HepG2 (cell line): ENCODE measurements around the gene THBS1. TPM values are rescaled to one million over a fixed set of nuclear protein-coding genes. Genes with fewer than 3 reads are reported as not detected.
A peak's percentile ranks its signal among the peaks of the same experiment; 100 is the strongest.

Experiments
- ARNTL ChIP-seq: sonication (generic); formaldehyde crosslinking; IDR thresholded peaks from 2 replicates; pipeline ENCODE4 v1.4.0; 2020; ENCODE audit warnings: mild to moderate bottlenecking, missing genetic modification reagents
- BCL3 ChIP-seq: sonication (generic); formaldehyde crosslinking; IDR thresholded peaks from 2 replicates; pipeline ENCODE4 v1.5.1; 2020; ENCODE audit warnings: mild to moderate bottlenecking, missing genetic modification reagents, moderate library complexity
- EP300 ChIP-seq, 3 experiments: sonication (generic) in 1 of 3; formaldehyde crosslinking in 1 of 3; IDR thresholded peaks; 2 replicates each; pipeline versions ENCODE4 v1.5.1 to v1.6.1; 2011 to 2020; ENCODE audit warnings: low read depth in 2 of 3, low read length in 2 of 3, borderline replicate concordance in 1 of 3, improper control_type of control experiment in 1 of 3, mild to moderate bottlenecking in 1 of 3, missing genetic modification reagents in 1 of 3, moderate library complexity in 1 of 3
- IRF2 ChIP-seq: IDR thresholded peaks from 2 replicates; pipeline ENCODE4 v1.6.1; 2018; ENCODE audit warnings: missing genetic modification reagents, missing compliant biosample characterization
- MIER3 ChIP-seq: IDR thresholded peaks from 2 replicates; pipeline ENCODE4 v1.6.1; 2016; ENCODE audit warnings: missing compliant biosample characterization, borderline replicate concordance
- NPAS2 ChIP-seq: sonication (generic); formaldehyde crosslinking; IDR thresholded peaks from 2 replicates; pipeline ENCODE4 v1.8.0; 2022; ENCODE audit warnings: mild to moderate bottlenecking, missing genetic modification reagents, borderline replicate concordance
- PHF8 ChIP-seq: sonication (generic); formaldehyde crosslinking; IDR thresholded peaks from 2 replicates; pipeline ENCODE4 v1.5.0; 2020; ENCODE audit warnings: missing genetic modification reagents
- REST ChIP-seq, 2 experiments: IDR thresholded peaks; 2 replicates each; pipeline ENCODE4 v1.6.1; 2011 to 2012; ENCODE audit warnings: low read length in 2 of 2, borderline replicate concordance in 1 of 2, low read depth in 1 of 2, mild to moderate bottlenecking in 1 of 2, moderate library complexity in 1 of 2
- STAT6 ChIP-seq: sonication (generic); formaldehyde crosslinking; IDR thresholded peaks from 2 replicates; pipeline ENCODE4 v1.4.0; 2020; ENCODE audit warnings: missing genetic modification reagents, mild to moderate bottlenecking, borderline replicate concordance
- TEAD3 ChIP-seq: optimal IDR thresholded peaks from 2 replicates; pipeline ENCODE3; 2016; ENCODE audit warnings: borderline replicate concordance
- YEATS4 ChIP-seq: sonication (generic); formaldehyde crosslinking; IDR thresholded peaks from 2 replicates; pipeline ENCODE4 v1.4.0; 2020; ENCODE audit warnings: missing genetic modification reagents, borderline replicate concordance
- ZMYM2 ChIP-seq: sonication (generic); formaldehyde crosslinking; IDR thresholded peaks from 2 replicates; pipeline ENCODE4 v1.8.0; 2022; ENCODE audit warnings: mild to moderate bottlenecking, missing genetic modification reagents
- ZNF451 ChIP-seq: sonication (generic); formaldehyde crosslinking; IDR thresholded peaks from 2 replicates; pipeline ENCODE4 v1.5.0; 2020; ENCODE audit warnings: mild to moderate bottlenecking, missing genetic modification reagents
- ZNF512 ChIP-seq: sonication (generic); formaldehyde crosslinking; IDR thresholded peaks from 2 replicates; pipeline ENCODE4 v1.4.0; 2020; ENCODE audit warnings: mild to moderate bottlenecking, missing genetic modification reagents
- ZSCAN12 ChIP-seq: sonication (generic); formaldehyde crosslinking; IDR thresholded peaks from 2 replicates; pipeline ENCODE4 v1.9.0; 2021; ENCODE audit warnings: mild to moderate bottlenecking, missing genetic modification reagents
- polyA plus RNA-seq, 8 experiments: library from polyadenylated mRNA; depleted of rRNA in 3 of 8; stranded (reverse) in 7 of 8; unstranded in 1 of 8; fragments of >200 nt; fragmentation: Illumina TruSeq in 4 of 8; extraction: Trizol in 4 of 8; gene quantifications; 2 replicates each; pipeline versions ENCODE4 v1.2.1 to v1.2.3, GENCODE V29; 2011 to 2016; ENCODE audit warnings: low read depth in 4 of 8, missing spikeins in 1 of 8, mixed read lengths in 1 of 8; ENCODE audit not compliant: insufficient read depth in 1 of 8
- total RNA-seq, 5 experiments: library from RNA; depleted of rRNA; stranded (reverse); fragments of >200 nt; fragmentation: Illumina TruSeq; extraction: Trizol; gene quantifications; 2 replicates each; pipeline ENCODE4 v1.2.3, GENCODE V29; 2016; ENCODE audit warnings: low read depth in 1 of 5
- TF ChIP-seq, protein P1 (sequence below): sonication (generic); formaldehyde crosslinking; IDR thresholded peaks from 2 replicates; pipeline ENCODE4 v1.5.0; 2020; ENCODE audit warnings: missing genetic modification reagents
- TF ChIP-seq, protein P2 (sequence below): IDR thresholded peaks from 2 replicates; pipeline ENCODE4 v1.6.1; 2016

THBS1 gene
- total and polyA plus RNA-seq, 2 of the 13 experiments (the other 11 are each of a cell fraction or from before 2014, with no cell fraction given): 54.7 to 67.1 TPM

GRCh38 chr15:39624806-39625205 lies 43.9 kb downstream of the THBS1 start (continued):
- no peak for TF ChIP-seq REST (IDR thresholded peaks at IDR 0.05; ENCODE audit: borderline replicate concordance in 1 of 2, low read depth in 1 of 2, low read length in 2 of 2)
- TF ChIP-seq TEAD3 (CRISPR knock-in tag): peak; percentile 46
- peak; percentile 77; the same call in 1 of the 2 replicates for TF ChIP-seq MIER3 (CRISPR knock-in tag)
- TF ChIP-seq, protein P1, sequence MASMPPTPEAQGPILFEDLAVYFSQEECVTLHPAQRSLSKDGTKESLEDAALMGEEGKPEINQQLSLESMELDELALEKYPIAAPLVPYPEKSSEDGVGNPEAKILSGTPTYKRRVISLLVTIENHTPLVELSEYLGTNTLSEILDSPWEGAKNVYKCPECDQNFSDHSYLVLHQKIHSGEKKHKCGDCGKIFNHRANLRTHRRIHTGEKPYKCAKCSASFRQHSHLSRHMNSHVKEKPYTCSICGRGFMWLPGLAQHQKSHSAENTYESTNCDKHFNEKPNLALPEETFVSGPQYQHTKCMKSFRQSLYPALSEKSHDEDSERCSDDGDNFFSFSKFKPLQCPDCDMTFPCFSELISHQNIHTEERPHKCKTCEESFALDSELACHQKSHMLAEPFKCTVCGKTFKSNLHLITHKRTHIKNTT (CRISPR knock-in tag): no peak
- TF ChIP-seq, protein P2, sequence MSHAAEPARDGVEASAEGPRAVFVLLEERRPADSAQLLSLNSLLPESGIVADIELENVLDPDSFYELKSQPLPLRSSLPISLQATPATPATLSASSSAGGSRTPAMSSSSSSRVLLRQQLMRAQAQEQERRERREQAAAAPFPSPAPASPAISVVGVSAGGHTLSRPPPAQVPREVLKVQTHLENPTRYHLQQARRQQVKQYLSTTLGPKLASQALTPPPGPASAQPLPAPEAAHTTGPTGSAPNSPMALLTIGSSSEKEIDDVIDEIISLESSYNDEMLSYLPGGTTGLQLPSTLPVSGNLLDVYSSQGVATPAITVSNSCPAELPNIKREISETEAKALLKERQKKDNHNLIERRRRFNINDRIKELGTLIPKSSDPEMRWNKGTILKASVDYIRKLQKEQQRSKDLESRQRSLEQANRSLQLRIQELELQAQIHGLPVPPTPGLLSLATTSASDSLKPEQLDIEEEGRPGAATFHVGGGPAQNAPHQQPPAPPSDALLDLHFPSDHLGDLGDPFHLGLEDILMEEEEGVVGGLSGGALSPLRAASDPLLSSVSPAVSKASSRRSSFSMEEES (CRISPR knock-in tag): peak; percentile 49; the same call in 1 of the 2 replicates
- TF ChIP-seq YEATS4 (CRISPR knock-in tag): no peak
- no peak for TF ChIP-seq ZSCAN12 (CRISPR knock-in tag)
- no peak for TF ChIP-seq ZNF512
- peak in 1 of 2 experiments; percentile 45; a peak in 1 of 4 replicates for TF ChIP-seq EP300 (IDR thresholded peaks at IDR 0.05; ENCODE audit: low read depth in 2 of 2, low read length in 2 of 2)
- no peak for TF ChIP-seq EP300 (CRISPR knock-in tag; IDR thresholded peaks at IDR 0.05; ENCODE audit: borderline replicate concordance)
- no peak for TF ChIP-seq STAT6 (CRISPR knock-in tag)
- no peak for TF ChIP-seq BCL3 (CRISPR knock-in tag)
- 0 out of 2 replicates have a peak, but pooled peaks have one; percentile 15 for TF ChIP-seq IRF2 (CRISPR knock-in tag)
- TF ChIP-seq ZNF451: no peak
- no peak for TF ChIP-seq NPAS2 (CRISPR knock-in tag)
- no peak for TF ChIP-seq ARNTL
- TF ChIP-seq ZMYM2: no peak
- no peak for TF ChIP-seq PHF8 (CRISPR knock-in tag)
